HCT116 (cell line): ENCODE measurements around the gene ACOT7. TPM values are rescaled to one million over a fixed set of nuclear protein-coding genes. Genes with fewer than 3 reads are reported as not detected.
A peak's percentile ranks its signal among the peaks of the same experiment; 100 is the strongest.

Experiments used
- ATAC-seq: fragments of 200-7000 bp; cut with Tn5 transposase; 2 replicates; pipeline ENCODE4 v1.9.1; 2020; ENCODE audit warnings: mild to moderate bottlenecking, moderate library complexity
- BruUV-seq: library from RNA; stranded (reverse); fragments of 400-500 nt; replicated peaks from 2 replicates; lab custom pipeline; 2021; lab: Mats Ljungman, UMichigan
- CTCF ChIA-PET: fragments of 300-600 bp; sonication (Branson Sonifier 250); formaldehyde crosslinking; loops from one replicate; lab custom pipeline; 2021; ENCODE audit warnings: antibody characterized with exemption; lab: Charles Lee
- POLR2A ChIA-PET: fragments of 300-600, 350-600 bp; sonication (Branson Sonifier 250); formaldehyde crosslinking; loops from one replicate; lab custom pipeline; 2021; ENCODE audit warnings: antibody characterized with exemption; lab: Charles Lee
- RAD21 ChIA-PET, 2 experiments: fragments of 300-600 bp; sonication (Branson Sonifier 250); formaldehyde crosslinking; loops; one replicate each; lab custom pipeline; 2023; ENCODE audit warnings: low total read pairs in 2 of 2; ENCODE audit not compliant: uncharacterized antibody in 2 of 2, unreplicated experiment in 2 of 2, low non-redundant PET in 1 of 2; lab: Charles Lee
- DNase-seq: peaks from one replicate; pipeline ENCODE4 v3.0.0-alpha.2; 2010; ENCODE audit warnings: low read depth, low spot score
- H2AFZ ChIP-seq: fragments of 200-600 bp; shearing (Covaris generic), sonication (generic); 2 replicates; pipeline ENCODE4 v1.6.1; 2017; ENCODE audit warnings: low read depth, mixed run types, mixed read lengths, antibody characterized with exemption, low read length; ENCODE audit not compliant: poor library complexity, severe bottlenecking
- H3K27ac ChIP-seq: 2 replicates; pipeline ENCODE4 v1.5.1; 2012; ENCODE audit warnings: low read depth, low read length
- H3K27me3 ChIP-seq: fragments of 200-600 bp; sonication (generic); 2 replicates; pipeline ENCODE4 v1.6.1; 2016; ENCODE audit warnings: mixed run types, low read length, mixed read lengths; ENCODE audit not compliant: insufficient read depth
- H3K36me3 ChIP-seq, 2 experiments: fragments of 200-500 bp in 1 of 2; fragments of 200-600 bp in 1 of 2; sonication (Bioruptor generic) in 1 of 2; sonication (generic) in 1 of 2; 2 replicates each; pipeline versions ENCODE4 v1.5.1 to v1.6.1; 2014 to 2016; ENCODE audit warnings: low read length in 2 of 2, inconsistent platforms in 1 of 2, mixed read lengths in 1 of 2, mixed run types in 1 of 2; ENCODE audit not compliant: insufficient read depth in 2 of 2, control insufficient read depth in 1 of 2
- H3K4me1 ChIP-seq, 2 experiments: fragments of 200-600 bp in 1 of 2; sonication (generic) in 1 of 2; 2 replicates each; pipeline versions ENCODE4 v1.5.1 to v1.6.1; 2012 to 2017; ENCODE audit warnings: low read length in 2 of 2, inconsistent platforms in 1 of 2, mild to moderate bottlenecking in 1 of 2, mixed read lengths in 1 of 2, mixed run types in 1 of 2, moderate library complexity in 1 of 2; ENCODE audit not compliant: insufficient read depth in 2 of 2, control insufficient read depth in 1 of 2
- H3K4me2 ChIP-seq: fragments of 200-600 bp; sonication (generic); 2 replicates; pipeline ENCODE4 v1.6.1; 2017; ENCODE audit warnings: mixed run types, low read length, mixed read lengths
- H3K4me3 ChIP-seq, 2 experiments: fragments of 200-600 bp in 1 of 2; sonication (generic) in 1 of 2; replicated peaks in 1 of 2; 2 replicates each; pipeline ENCODE4 v1.5.1; 2011 to 2016; ENCODE audit warnings: low read length in 2 of 2, control low read depth in 1 of 2, low read depth in 1 of 2, mild to moderate bottlenecking in 1 of 2, mixed read lengths in 1 of 2, mixed run types in 1 of 2
- H3K79me2 ChIP-seq: fragments of 200-600 bp; sonication (generic); 2 replicates; pipeline ENCODE4 v1.6.1; 2017; ENCODE audit warnings: mild to moderate bottlenecking, mixed run types, low read length, moderate library complexity, mixed read lengths; ENCODE audit not compliant: insufficient read depth
- H3K9ac ChIP-seq: fragments of 200-600 bp; sonication (generic); 2 replicates; pipeline ENCODE4 v1.6.1; 2016; ENCODE audit warnings: low read length, mixed read lengths
- H3K9me2 ChIP-seq: fragments of 200-600 bp; sonication (generic), shearing (Covaris generic); 2 replicates; pipeline ENCODE4 v1.6.1; 2017; ENCODE audit warnings: mixed run types, mild to moderate bottlenecking, moderate library complexity; ENCODE audit not compliant: insufficient read depth
- H3K9me3 ChIP-seq, 2 experiments: fragments of 200-500 bp in 1 of 2; fragments of 200-600 bp in 1 of 2; sonication (Bioruptor generic) in 1 of 2; sonication (generic) in 1 of 2; 2 replicates each; pipeline ENCODE4 v1.6.1; 2014 to 2017; ENCODE audit warnings: low read length in 2 of 2, mixed read lengths in 2 of 2, inconsistent platforms in 1 of 2, low read depth in 1 of 2, mild to moderate bottlenecking in 1 of 2, mixed run types in 1 of 2, moderate library complexity in 1 of 2; ENCODE audit not compliant: control insufficient read depth in 1 of 2, insufficient read depth in 1 of 2
- H4K20me1 ChIP-seq: fragments of 200-600 bp; sonication (generic), shearing (Covaris generic); 2 replicates; pipeline ENCODE4 v1.6.1; 2017; ENCODE audit warnings: mixed run types, mild to moderate bottlenecking, moderate library complexity; ENCODE audit not compliant: insufficient read depth
- CBX3 ChIP-seq: IDR thresholded peaks from 2 replicates; pipeline ENCODE4 v1.6.1; 2012; ENCODE audit warnings: low read depth
- CEBPB ChIP-seq: IDR thresholded peaks from 2 replicates; pipeline ENCODE4 v1.6.1; 2012; ENCODE audit warnings: low read depth
- EGR1 ChIP-seq: IDR thresholded peaks from 2 replicates; pipeline ENCODE4 v1.6.1; 2012; ENCODE audit warnings: low read depth
- ELF1 ChIP-seq: IDR thresholded peaks from 2 replicates; pipeline ENCODE4 v1.6.1; 2012; ENCODE audit warnings: low read depth, borderline replicate concordance
- EZH2 ChIP-seq: fragments of 200-600 bp; sonication (generic); IDR thresholded peaks from 2 replicates; pipeline ENCODE4 v1.6.1; 2017; ENCODE audit warnings: antibody characterized with exemption, mixed run types
- EZH2phosphoT487 ChIP-seq: fragments of 200-600 bp; IDR thresholded peaks from 2 replicates; pipeline ENCODE4 v1.6.1; 2018; ENCODE audit warnings: antibody characterized with exemption, borderline replicate concordance
- JUND ChIP-seq: IDR thresholded peaks from 2 replicates; pipeline ENCODE4 v1.6.1; 2012
- POLR2A ChIP-seq: IDR thresholded peaks from 2 replicates; pipeline ENCODE4 v1.7.0; 2011; ENCODE audit warnings: borderline replicate concordance; ENCODE audit not compliant: insufficient read depth, insufficient read length; ENCODE audit errors: extremely low read depth
- SRF ChIP-seq: IDR thresholded peaks from 2 replicates; pipeline ENCODE4 v1.6.1; 2012; ENCODE audit warnings: low read depth
- TCF7L2 ChIP-seq: IDR thresholded peaks from 2 replicates; pipeline ENCODE4 v1.7.0; 2011; ENCODE audit warnings: borderline replicate concordance, inconsistent platforms; ENCODE audit not compliant: insufficient read depth, insufficient read length; ENCODE audit errors: extremely low read depth
- ZFX ChIP-seq: fragments of 450-650 bp; IDR thresholded peaks from 2 replicates; pipeline ENCODE4 v1.6.1; 2017
- ZNF274 ChIP-seq: fragments of 200-500 bp; sonication (Bioruptor generic); IDR thresholded peaks from 2 replicates; pipeline ENCODE4 v1.6.1; 2014; ENCODE audit warnings: mild to moderate bottlenecking, low read depth, low read length, inconsistent platforms
- intact Hi-C: fragments of 100-400 bp; cut with micrococcal nuclease; formaldehyde crosslinking; loops from 2 replicates; pipeline ENCODE4 v1.10.0; 2022
- total RNA-seq: library from RNA; stranded (reverse); gene quantifications from one replicate; pipeline ENCODE4 v1.2.1, GENCODE V29; 2021; ENCODE audit not compliant: unreplicated experiment
- TF ChIP-seq, protein P1 (sequence below): IDR thresholded peaks from 2 replicates; pipeline ENCODE4 v1.6.1; 2012; ENCODE audit warnings: low read depth
- TF ChIP-seq, protein P2 (sequence below), 3 experiments: fragments of 200-600 bp in 1 of 3; sonication (generic) in 1 of 3; IDR thresholded peaks in 2 of 3; conservative IDR thresholded peaks in 1 of 3; 2 replicates each; pipeline ENCODE4 v1.5.1; 2012 to 2017; ENCODE audit warnings: low read depth in 2 of 3, low read length in 2 of 3, antibody characterized with exemption in 1 of 3, borderline replicate concordance in 1 of 3, control low read depth in 1 of 3, mild to moderate bottlenecking in 1 of 3, mixed read lengths in 1 of 3, mixed run types in 1 of 3, moderate library complexity in 1 of 3; ENCODE audit not compliant: insufficient read depth in 1 of 3
- TF ChIP-seq, protein P3 (sequence below): IDR thresholded peaks from 2 replicates; pipeline ENCODE4 v1.6.1; 2012

ACOT7 gene
- total RNA-seq, 1 experiment from 2014 or later = 162 TPM

DNA sequence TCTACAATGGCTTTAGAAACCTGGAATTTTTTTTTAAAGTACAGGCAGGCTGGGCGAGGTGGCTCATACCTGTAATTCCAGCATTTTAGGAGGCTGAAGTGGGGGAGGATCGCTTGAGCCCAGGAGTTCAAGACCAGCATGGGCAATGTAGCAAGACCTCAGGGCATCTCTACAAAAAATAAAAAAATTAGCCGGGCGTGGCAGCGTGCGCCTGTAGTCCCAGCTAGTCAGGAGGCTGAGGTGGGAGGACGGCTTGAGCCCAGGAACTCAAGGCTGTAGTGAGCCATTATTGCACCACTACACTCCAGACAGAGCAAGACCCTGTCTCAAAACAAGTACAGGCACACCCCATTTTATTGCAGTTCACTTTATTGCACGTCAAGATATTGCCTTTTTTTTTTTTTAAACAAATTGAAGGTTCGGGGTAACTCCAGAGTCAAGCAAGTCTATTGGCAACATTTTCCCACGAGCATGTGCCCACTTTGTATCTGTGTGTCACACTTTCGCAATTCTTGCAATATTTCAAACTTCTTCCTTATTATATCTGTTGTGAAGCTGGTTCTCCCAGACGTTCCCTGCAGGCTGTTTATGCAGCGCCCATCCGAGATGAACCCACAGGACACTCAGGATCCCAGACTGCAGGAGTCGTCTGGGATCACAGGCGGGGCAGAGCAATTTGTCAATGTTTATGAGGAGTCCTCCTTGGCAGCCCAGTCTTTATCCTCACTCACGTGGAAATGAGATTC is 21.5 kb upstream of the ACOT7 start (continued):
- TF ChIP-seq, protein P1, sequence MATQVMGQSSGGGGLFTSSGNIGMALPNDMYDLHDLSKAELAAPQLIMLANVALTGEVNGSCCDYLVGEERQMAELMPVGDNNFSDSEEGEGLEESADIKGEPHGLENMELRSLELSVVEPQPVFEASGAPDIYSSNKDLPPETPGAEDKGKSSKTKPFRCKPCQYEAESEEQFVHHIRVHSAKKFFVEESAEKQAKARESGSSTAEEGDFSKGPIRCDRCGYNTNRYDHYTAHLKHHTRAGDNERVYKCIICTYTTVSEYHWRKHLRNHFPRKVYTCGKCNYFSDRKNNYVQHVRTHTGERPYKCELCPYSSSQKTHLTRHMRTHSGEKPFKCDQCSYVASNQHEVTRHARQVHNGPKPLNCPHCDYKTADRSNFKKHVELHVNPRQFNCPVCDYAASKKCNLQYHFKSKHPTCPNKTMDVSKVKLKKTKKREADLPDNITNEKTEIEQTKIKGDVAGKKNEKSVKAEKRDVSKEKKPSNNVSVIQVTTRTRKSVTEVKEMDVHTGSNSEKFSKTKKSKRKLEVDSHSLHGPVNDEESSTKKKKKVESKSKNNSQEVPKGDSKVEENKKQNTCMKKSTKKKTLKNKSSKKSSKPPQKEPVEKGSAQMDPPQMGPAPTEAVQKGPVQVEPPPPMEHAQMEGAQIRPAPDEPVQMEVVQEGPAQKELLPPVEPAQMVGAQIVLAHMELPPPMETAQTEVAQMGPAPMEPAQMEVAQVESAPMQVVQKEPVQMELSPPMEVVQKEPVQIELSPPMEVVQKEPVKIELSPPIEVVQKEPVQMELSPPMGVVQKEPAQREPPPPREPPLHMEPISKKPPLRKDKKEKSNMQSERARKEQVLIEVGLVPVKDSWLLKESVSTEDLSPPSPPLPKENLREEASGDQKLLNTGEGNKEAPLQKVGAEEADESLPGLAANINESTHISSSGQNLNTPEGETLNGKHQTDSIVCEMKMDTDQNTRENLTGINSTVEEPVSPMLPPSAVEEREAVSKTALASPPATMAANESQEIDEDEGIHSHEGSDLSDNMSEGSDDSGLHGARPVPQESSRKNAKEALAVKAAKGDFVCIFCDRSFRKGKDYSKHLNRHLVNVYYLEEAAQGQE = no peak
- TF ChIP-seq TCF7L2 (no peak), EZH2phosphoT487 (no peak), POLR2A (no peak)
- TF ChIP-seq, protein P2, sequence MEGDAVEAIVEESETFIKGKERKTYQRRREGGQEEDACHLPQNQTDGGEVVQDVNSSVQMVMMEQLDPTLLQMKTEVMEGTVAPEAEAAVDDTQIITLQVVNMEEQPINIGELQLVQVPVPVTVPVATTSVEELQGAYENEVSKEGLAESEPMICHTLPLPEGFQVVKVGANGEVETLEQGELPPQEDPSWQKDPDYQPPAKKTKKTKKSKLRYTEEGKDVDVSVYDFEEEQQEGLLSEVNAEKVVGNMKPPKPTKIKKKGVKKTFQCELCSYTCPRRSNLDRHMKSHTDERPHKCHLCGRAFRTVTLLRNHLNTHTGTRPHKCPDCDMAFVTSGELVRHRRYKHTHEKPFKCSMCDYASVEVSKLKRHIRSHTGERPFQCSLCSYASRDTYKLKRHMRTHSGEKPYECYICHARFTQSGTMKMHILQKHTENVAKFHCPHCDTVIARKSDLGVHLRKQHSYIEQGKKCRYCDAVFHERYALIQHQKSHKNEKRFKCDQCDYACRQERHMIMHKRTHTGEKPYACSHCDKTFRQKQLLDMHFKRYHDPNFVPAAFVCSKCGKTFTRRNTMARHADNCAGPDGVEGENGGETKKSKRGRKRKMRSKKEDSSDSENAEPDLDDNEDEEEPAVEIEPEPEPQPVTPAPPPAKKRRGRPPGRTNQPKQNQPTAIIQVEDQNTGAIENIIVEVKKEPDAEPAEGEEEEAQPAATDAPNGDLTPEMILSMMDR (IDR thresholded peaks at IDR 0.05 in 2 of 3, conservative IDR thresholded peaks at IDR 0.05 in 1 of 3; ENCODE audit: borderline replicate concordance in 1 of 3, insufficient read depth in 1 of 3, low read depth in 2 of 3, low read length in 2 of 3) = no peak

DNA sequence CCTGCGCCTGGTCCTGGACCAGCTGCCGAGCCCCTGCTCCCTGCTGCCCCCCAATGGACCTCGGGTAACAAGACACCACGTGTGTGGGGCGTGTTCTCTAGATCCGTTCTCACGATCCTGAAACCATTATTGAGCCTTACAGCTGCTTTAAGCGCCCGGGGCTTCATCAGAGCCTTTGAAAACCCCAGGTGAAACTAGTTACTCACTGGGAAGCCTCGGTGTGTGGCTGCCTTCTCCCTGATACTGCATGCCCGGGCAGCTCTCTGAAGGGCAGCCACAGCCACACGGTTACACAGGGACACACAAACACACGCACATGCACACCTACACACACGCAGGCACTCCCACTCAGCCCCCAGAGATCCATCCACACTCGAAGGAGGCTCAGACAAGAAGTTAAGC is 20.9 kb upstream of the ACOT7 start:
- H3K36me3 ChIP-seq = no peaks in the 10 kb centered on the region
- ATAC-seq (peak; percentile 88), DNase-seq (peak; percentile 59)
- H3K4me1 ChIP-seq = peaks cover 20 to 55% of the 10 kb centered on the region in 2 experiments
- no peaks in the 10 kb centered on the region for H3K79me2 ChIP-seq
- peak overlapping the region; percentile 28 to 54 for H3K4me3 ChIP-seq
- BruUV-seq = no TSS peak
- H2AFZ ChIP-seq = peak overlapping the region; percentile 84
- RAD21 ChIA-PET = no interaction called here
- H3K4me2 ChIP-seq = peak overlapping the region; percentile 89
- POLR2A ChIA-PET = interaction anchor here (1.1 to 1.4 kb wide), 2 partner anchors 9 to 22 kb away, joined by 3 to 8 read pairs; no protein-coding TSS in a partner anchor
- H3K9me2 ChIP-seq = no peaks in the 10 kb centered on the region
- no peaks in the 10 kb centered on the region for H3K27me3 ChIP-seq
- peak overlapping the region; percentile 67 for H3K9ac ChIP-seq
- no peaks in the 10 kb centered on the region for H4K20me1 ChIP-seq
- no peaks in the 10 kb centered on the region for H3K9me3 ChIP-seq
- intact Hi-C loops = no loop called here
- CTCF ChIA-PET = interaction anchor here (0.7 to 2.3 kb wide), 9 partner anchors 9 to 168 kb away, joined by 3 to 28 read pairs (median 3); partner anchors contain the start of gene ACOT7
- peak overlapping the region; percentile 32 for H3K27ac ChIP-seq
- TF ChIP-seq CEBPB (no peak), ZNF274 (no peak), CBX3 (no peak), JUND (no peak), ZFX (no peak), POLR2A (no peak), ELF1 (no peak), SRF (no peak), EZH2 (no peak), EGR1 (no peak), EZH2phosphoT487 (no peak)
- TF ChIP-seq, protein P3, sequence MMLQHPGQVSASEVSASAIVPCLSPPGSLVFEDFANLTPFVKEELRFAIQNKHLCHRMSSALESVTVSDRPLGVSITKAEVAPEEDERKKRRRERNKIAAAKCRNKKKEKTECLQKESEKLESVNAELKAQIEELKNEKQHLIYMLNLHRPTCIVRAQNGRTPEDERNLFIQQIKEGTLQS = no peak
- TF ChIP-seq, protein P2 (IDR thresholded peaks at IDR 0.05 in 2 of 3, conservative IDR thresholded peaks at IDR 0.05 in 1 of 3; ENCODE audit: borderline replicate concordance in 1 of 3, insufficient read depth in 1 of 3, low read depth in 2 of 3, low read length in 2 of 3) = peak in 2 of 3 experiments; percentile 81 to 84; a peak in 4 of 6 replicates
